ENCODE measurements around the gene CDY2B.
"Not testable (repeated sequence)": the region's sequence is repeated elsewhere in the genome, so short reads cannot be mapped to it uniquely, and the experiment has no call there.

- not testable (repeated sequence) for TF ChIP-seq CTCF (IDR thresholded peaks at IDR 0.05; ENCODE audit: insufficient read depth, low read length); POLR2AphosphoS5 (IDR thresholded peaks at IDR 0.05; ENCODE audit: low read depth); SPI1 (IDR thresholded peaks at IDR 0.05; ENCODE audit: borderline replicate concordance, low read depth); GABPA (IDR thresholded peaks at IDR 0.05; ENCODE audit: low read depth)
- TF ChIP-seq, protein P1, sequence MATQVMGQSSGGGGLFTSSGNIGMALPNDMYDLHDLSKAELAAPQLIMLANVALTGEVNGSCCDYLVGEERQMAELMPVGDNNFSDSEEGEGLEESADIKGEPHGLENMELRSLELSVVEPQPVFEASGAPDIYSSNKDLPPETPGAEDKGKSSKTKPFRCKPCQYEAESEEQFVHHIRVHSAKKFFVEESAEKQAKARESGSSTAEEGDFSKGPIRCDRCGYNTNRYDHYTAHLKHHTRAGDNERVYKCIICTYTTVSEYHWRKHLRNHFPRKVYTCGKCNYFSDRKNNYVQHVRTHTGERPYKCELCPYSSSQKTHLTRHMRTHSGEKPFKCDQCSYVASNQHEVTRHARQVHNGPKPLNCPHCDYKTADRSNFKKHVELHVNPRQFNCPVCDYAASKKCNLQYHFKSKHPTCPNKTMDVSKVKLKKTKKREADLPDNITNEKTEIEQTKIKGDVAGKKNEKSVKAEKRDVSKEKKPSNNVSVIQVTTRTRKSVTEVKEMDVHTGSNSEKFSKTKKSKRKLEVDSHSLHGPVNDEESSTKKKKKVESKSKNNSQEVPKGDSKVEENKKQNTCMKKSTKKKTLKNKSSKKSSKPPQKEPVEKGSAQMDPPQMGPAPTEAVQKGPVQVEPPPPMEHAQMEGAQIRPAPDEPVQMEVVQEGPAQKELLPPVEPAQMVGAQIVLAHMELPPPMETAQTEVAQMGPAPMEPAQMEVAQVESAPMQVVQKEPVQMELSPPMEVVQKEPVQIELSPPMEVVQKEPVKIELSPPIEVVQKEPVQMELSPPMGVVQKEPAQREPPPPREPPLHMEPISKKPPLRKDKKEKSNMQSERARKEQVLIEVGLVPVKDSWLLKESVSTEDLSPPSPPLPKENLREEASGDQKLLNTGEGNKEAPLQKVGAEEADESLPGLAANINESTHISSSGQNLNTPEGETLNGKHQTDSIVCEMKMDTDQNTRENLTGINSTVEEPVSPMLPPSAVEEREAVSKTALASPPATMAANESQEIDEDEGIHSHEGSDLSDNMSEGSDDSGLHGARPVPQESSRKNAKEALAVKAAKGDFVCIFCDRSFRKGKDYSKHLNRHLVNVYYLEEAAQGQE (IDR thresholded peaks at IDR 0.05; ENCODE audit: insufficient replicate concordance, low read depth) = not testable (repeated sequence)
These were observed 9.3 kb downstream of the CDY2B start for GRCh38 chrY:17870737-17871136.
